H1 (cell line): Measurements from ENCODE around the gene UPB1. TPM values are rescaled to one million over a fixed set of nuclear protein-coding genes. Genes with fewer than 3 reads are reported as not detected.

ENCODE experiments used
- GABPA ChIP-seq: IDR thresholded peaks from 2 replicates; pipeline ENCODE4 v1.6.1; 2011; ENCODE audit warnings: mild to moderate bottlenecking, low read length, moderate library complexity, borderline replicate concordance; ENCODE audit not compliant: insufficient read depth
- JUND ChIP-seq: IDR thresholded peaks from 2 replicates; pipeline ENCODE4 v1.6.1; 2011; ENCODE audit warnings: mild to moderate bottlenecking, improper control_type of control experiment, low read length
- polyA plus RNA-seq, 7 experiments: library from polyadenylated mRNA; depleted of rRNA in 3 of 7; stranded (reverse) in 5 of 7; unstranded in 2 of 7; fragments of >200 nt in 5 of 7; fragments of 200-250 nt in 2 of 7; gene quantifications; 1 replicate in 5 of 7; 2 replicates in 1 of 7; 4 replicates in 1 of 7; pipeline versions ENCODE4 v1.2.1 to v1.2.3, GENCODE V29; 2011 to 2013; ENCODE audit warnings: missing spikeins in 2 of 7, mixed read lengths in 2 of 7
- total RNA-seq: library from RNA; stranded (reverse); fragmentation: NEBNext Ultra II Directional; extraction: Animal tissue kit (Norgen Biotek cat#: 25700); gene quantifications from 2 replicates; pipeline ENCODE4 v1.2.1, GENCODE V29; 2021

Gene UPB1
- total and polyA plus RNA-seq, 2 of the 8 experiments (the other 6 are each of a cell fraction or from before 2014, with no cell fraction given), result 0.09 TPM; not detected in 1

- TF ChIP-seq JUND, result no peak
- TF ChIP-seq GABPA, result no peak
These were observed 24.4 kb downstream of the UPB1 start (continued) for GRCh38 chr22:24519496-24519895.
